Pancreas (tissue), 10 donors: ENCODE results near the gene SRP14. TPM values are rescaled to one million over a fixed set of nuclear protein-coding genes. Genes with fewer than 3 reads are reported as not detected.

Source experiments
- ATAC-seq, 4 donors: fragments of 200-7000 bp; cut with Tn5 transposase; one replicate each; pipeline versions ENCODE4 v1.8.0 to v1.9.1; 2020; ENCODE audit warnings: mild to moderate bottlenecking in 4 of 4, moderate library complexity in 4 of 4
- DNase-seq, 6 donors: peaks; one replicate each; pipeline ENCODE4 v3.0.0-alpha.2; 2020
- FAIRE-seq: peaks from 2 replicates; lab custom pipeline; 2012; peaks lifted over from hg19 to GRCh38; lab: Jason Lieb, UNC
- H3K27ac ChIP-seq, 4 donors: fragments of 200-600 bp; sonication (generic); 1 replicate in 3 of 4; 2 replicates in 1 of 4; pipeline versions ENCODE4 v1.5.0 to v1.8.0; 2020
- H3K27me3 ChIP-seq, 4 donors: fragments of 200-600 bp; one replicate each; pipeline ENCODE4 v1.8.0; 2021
- H3K36me3 ChIP-seq, 3 donors: fragments of 200-600 bp; sonication (generic) in 1 of 3; one replicate each; pipeline versions ENCODE4 v1.5.0 to v1.8.0; 2020 to 2021
- H3K4me1 ChIP-seq, 3 donors: fragments of 200-600 bp; one replicate each; pipeline ENCODE4 v1.8.0; 2021
- H3K4me3 ChIP-seq, 4 donors: fragments of 200-600 bp; sonication (generic) in 2 of 4; one replicate each; pipeline versions ENCODE4 v1.5.0 to v1.8.0; 2020 to 2021
- H3K9me3 ChIP-seq, 4 donors: fragments of 200-600 bp; one replicate each; pipeline ENCODE4 v1.8.0; 2021
- WGBS, 2 donors: extraction: QIAGEN DNeasy Blood & Tissue Kit; methylation state at CpG; one replicate each; pipeline ENCODE4 v1.1.7; 2013; 5-methylcytosine and 5-hydroxymethylcytosine counted together
- intact Hi-C, 3 donors: fragments of 100-400 bp; cut with DNase I; formaldehyde crosslinking; loops; one replicate each; pipeline versions ENCODE4 v1.11.1 to v1.14.2; 2022
- polyA plus RNA-seq, 2 donors: library from polyadenylated mRNA; stranded (reverse); fragments of 200-250 nt; gene quantifications; one replicate each; pipeline ENCODE4 v1.2.3, GENCODE V29; 2013
- total RNA-seq, 6 donors: library from RNA; stranded (reverse); fragmentation: NEBNext Ultra II Directional in 4 of 6; extraction: Animal tissue kit (Norgen Biotek cat#: 25700) in 4 of 6; gene quantifications; one replicate each; pipeline versions ENCODE4 v1.2.1 to v1.2.4, GENCODE V29; 2021 to 2023
- TF ChIP-seq, protein P1 (sequence below), 4 donors: fragments of 200-600 bp; sonication (generic) in 3 of 4; IDR thresholded peaks; one replicate each; pipeline versions ENCODE4 v1.5.0 to v1.8.0; 2021; ENCODE audit warnings: antibody characterized with exemption in 4 of 4
- donor health status: healthy with polysubstance abuse.
- donor health status: DM: no; HTN: no; CAD: no; lungs with moderate emphysema.
- donor health status: DM: no; HTN: no; CAD: no.
- donor health status: control.
- donor health status: control.
- donor health status: Bipolar disorder and iron deficiency.
- donor health status: DM: yes; HTN: yes; CAD: no.
- donor health status: DM: no; HTN: no; CAD: no.
- donor health status: DM: no; HTN: no; CAD: no.
- donor health status: DM: yes; HTN: yes; CAD: no.

SRP14 gene
- total and polyA plus RNA-seq, 8 donors = 42.7 to 198 (median 63.1) TPM

DNA sequence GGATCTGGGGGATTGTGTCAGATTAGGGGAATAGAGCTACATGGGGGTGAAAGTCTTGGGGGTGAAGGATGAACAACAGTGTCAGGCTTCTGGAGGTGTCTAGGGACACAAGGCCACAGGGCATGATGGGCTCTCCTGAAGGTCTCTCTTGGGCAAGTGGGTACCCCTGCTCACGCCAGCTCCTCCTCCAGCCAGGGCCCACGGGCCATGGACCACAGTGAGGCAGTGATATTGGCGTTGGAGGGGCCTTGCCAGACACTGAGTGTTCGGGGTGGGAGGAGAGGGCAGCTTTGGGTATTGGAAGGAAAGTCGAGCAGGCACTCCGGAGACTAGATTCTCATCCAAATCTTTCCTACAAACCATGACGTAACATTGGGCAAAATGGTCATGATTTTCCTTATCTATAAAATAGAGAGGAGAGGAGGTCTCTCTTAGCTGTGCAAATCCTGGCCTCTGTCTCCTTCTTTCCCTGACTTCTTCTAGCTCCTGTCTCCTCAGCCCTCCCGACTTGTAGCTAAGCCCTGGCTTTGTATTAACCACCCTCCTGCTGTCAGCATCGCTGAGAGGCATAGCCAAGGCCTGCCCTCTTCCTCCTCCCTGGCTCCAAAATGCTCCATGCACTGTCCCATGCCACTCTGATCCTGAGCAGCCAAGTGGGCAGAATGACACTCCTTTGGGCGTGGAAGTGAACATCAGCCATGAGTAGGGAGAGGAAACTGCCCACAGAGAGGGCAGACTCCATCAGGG lies 24.0 kb upstream of the SRP14 start:
- TF ChIP-seq, protein P1, sequence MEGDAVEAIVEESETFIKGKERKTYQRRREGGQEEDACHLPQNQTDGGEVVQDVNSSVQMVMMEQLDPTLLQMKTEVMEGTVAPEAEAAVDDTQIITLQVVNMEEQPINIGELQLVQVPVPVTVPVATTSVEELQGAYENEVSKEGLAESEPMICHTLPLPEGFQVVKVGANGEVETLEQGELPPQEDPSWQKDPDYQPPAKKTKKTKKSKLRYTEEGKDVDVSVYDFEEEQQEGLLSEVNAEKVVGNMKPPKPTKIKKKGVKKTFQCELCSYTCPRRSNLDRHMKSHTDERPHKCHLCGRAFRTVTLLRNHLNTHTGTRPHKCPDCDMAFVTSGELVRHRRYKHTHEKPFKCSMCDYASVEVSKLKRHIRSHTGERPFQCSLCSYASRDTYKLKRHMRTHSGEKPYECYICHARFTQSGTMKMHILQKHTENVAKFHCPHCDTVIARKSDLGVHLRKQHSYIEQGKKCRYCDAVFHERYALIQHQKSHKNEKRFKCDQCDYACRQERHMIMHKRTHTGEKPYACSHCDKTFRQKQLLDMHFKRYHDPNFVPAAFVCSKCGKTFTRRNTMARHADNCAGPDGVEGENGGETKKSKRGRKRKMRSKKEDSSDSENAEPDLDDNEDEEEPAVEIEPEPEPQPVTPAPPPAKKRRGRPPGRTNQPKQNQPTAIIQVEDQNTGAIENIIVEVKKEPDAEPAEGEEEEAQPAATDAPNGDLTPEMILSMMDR (IDR thresholded peaks at IDR 0.05) = no peak
- DNase-seq = no peak
- Histone ChIP-seq H3K27ac (no peak overlapping the region), H3K36me3 (no peaks in the 10 kb centered on the region), H3K4me1 (peaks cover 0 to 6% (median 3%) of the 10 kb centered on the region in 3 donors), H3K9me3 (no peaks in the 10 kb centered on the region), H3K27me3 (no peaks in the 10 kb centered on the region), H3K4me3 (no peak overlapping the region)
- no peak for ATAC-seq
- no peak for FAIRE-seq
- intact Hi-C loops = no loop called here
- WGBS, 2 donors = 94 to 95% methylated on average over 10 of the region's 10 CpGs

DNA sequence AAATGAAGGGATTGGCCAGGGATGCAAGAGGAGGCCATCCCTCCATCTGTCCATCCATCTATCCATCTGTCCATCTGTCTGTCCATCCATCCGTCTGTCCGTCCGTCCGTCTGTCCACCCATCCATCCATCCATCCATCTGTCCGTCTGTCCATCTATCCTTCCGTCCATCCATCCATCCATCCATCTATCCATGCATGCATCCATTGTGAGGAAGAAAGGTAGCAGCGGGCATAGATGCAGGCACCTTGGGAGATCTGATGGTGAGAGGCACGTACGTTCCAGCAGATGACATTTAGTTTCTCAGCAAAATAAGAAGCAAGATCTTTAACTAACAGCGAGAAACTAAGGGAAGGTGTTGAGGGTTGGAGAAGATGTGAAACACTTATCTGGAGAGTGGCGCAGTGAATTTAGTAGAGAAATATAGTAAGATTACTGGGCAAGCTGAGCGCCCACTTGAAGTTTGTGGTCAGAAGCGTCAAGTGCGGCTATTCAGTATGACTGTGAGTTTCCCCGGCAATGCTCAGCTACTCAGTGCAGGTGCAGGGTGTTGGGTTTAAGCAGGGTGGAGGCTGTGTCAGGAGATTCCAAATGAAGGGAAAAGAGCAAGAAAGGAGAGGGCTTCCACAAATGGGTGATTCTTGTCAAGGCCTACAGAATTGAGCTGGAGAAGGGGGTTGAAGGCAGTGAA lies 22.4 kb upstream of the SRP14 start:
- H3K9me3 ChIP-seq = no peaks in the 10 kb centered on the region
- H3K27me3 ChIP-seq = no peaks in the 10 kb centered on the region
- no peaks in the 10 kb centered on the region for H3K36me3 ChIP-seq
- no peak overlapping the region for H3K27ac ChIP-seq
- H3K4me1 ChIP-seq = peaks cover 2 to 4% (median 4%) of the 10 kb centered on the region in 3 donors
- WGBS, 2 donors = 94 to 98% methylated on average over 15 of the region's 15 CpGs
- TF ChIP-seq, protein P1 (IDR thresholded peaks at IDR 0.05) = no peak
- intact Hi-C loops = no loop called here
- FAIRE-seq (no peak), ATAC-seq (no peak), DNase-seq (no peak)
- H3K4me3 ChIP-seq = no peak overlapping the region

DNA sequence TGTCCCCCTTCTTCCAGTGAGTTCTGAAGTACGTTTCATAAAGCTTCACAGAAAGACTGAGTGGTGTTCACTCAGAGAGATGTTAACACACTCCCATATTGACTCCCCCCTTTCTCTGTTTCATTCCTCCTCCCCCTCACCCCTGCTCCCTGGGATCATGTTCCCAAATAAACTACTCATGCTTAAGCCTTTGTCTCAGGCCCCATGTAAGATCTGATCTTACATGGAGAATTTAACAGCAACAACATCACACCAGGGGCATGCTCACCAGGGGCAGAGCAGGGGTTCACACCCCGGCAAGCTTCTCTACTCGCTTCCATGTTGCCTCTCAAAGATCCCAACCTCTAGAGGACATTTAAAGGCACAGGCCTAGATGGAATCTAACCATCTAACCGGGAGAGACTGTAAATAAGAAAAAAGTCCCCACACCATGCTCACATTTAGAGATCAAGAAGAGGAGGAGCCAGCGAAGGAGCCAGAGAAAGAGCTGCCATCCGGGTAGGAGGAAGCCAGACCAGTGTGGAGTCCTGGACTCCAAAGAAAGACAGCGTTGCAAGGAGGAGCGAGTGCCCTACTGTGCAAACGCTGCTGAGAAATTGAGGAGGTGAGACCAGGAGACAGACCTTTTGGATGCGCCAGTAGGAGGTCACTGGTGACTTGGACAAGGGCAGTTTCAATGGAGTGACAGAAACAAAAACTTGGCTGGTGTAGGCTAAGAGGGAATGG lies 21.4 kb upstream of the SRP14 start:
- WGBS, 2 donors = 91 to 94% methylated on average over 10 of the region's 10 CpGs
- Histone ChIP-seq H3K4me1 (peaks cover 11 to 14% (median 13%) of the 10 kb centered on the region in 3 donors), H3K27me3 (no peaks in the 10 kb centered on the region), H3K9me3 (no peaks in the 10 kb centered on the region), H3K36me3 (no peaks in the 10 kb centered on the region), H3K27ac (no peak overlapping the region), H3K4me3 (no peak overlapping the region)
- intact Hi-C loops = no loop called here
- no peak for ATAC-seq
- FAIRE-seq = no peak
- TF ChIP-seq, protein P1 (IDR thresholded peaks at IDR 0.05) = no peak
- DNase-seq = no peak

DNA sequence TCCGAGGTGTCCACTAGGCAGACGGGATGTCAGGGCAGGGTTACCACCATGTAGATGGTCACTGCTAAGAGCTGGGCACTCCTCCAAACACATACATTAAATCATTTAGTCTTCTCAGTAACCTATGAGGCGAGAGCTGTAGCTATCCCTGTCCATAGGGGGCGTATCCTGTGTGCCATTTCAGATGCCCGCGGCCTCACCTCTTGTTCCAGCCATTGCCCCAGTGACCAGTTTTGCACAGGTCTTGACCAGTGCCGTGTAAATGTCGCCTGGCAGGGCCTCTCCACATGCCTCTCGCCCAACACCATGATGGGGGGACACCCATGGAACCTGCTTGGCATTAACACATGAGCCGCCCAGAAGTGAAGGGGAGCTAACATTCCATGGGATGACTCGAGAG lies 20.8 kb upstream of the SRP14 start:
- peaks cover 16 to 20% (median 19%) of the 10 kb centered on the region in 3 donors for H3K4me1 ChIP-seq
- intact Hi-C loops = no loop called here
- no peaks in the 10 kb centered on the region for H3K27me3 ChIP-seq
- no peak overlapping the region for H3K27ac ChIP-seq
- no peak for DNase-seq
- H3K4me3 ChIP-seq = no peak overlapping the region
- H3K9me3 ChIP-seq = no peaks in the 10 kb centered on the region
- WGBS, 2 donors = 87 to 91% methylated on average over 11 of the region's 11 CpGs
- no peak for ATAC-seq
- no peaks in the 10 kb centered on the region for H3K36me3 ChIP-seq
- no peak for FAIRE-seq
- TF ChIP-seq, protein P1 (IDR thresholded peaks at IDR 0.05) = no peak
